Body of pancreas (tissue), 4 donors: ENCODE results near the gene CTSK. TPM values are rescaled to one million over a fixed set of nuclear protein-coding genes. Genes with fewer than 3 reads are reported as not detected.
"Not testable (repeated sequence)": the region's sequence is repeated elsewhere in the genome, so short reads cannot be mapped to it uniquely, and the experiment has no call there.

Source experiments
- ATAC-seq: fragments of 150-250 bp; one replicate; pipeline ENCODE4 v1.9.1; 2016
- DNase-seq, 4 donors: peaks; one replicate each; pipeline ENCODE4 v3.0.0-alpha.2; 2019
- H3K27ac ChIP-seq, 4 donors: fragments of 200-600 bp; sonication (generic); 1 replicate in 3 of 4; 2 replicates in 1 of 4; pipeline versions ENCODE4 v1.5.1 to v1.6.1; 2016 to 2019; ENCODE audit warnings: mild to moderate bottlenecking in 1 of 4, mixed read lengths in 1 of 4, moderate library complexity in 1 of 4
- H3K27me3 ChIP-seq, 2 donors: fragments of 200-600 bp; sonication (generic); one replicate each; pipeline ENCODE4 v1.6.0; 2016; ENCODE audit warnings: mild to moderate bottlenecking in 1 of 2
- H3K36me3 ChIP-seq, 2 donors: fragments of 200-600 bp; sonication (generic); replicated peaks in 1 of 2; 2 replicates each; pipeline ENCODE4 v1.5.1; 2016; ENCODE audit warnings: low read depth in 2 of 2; ENCODE audit not compliant: insufficient read depth in 1 of 2
- H3K4me1 ChIP-seq: fragments of 200-600 bp; sonication (generic); one replicate; pipeline ENCODE4 v1.6.0; 2016
- H3K4me3 ChIP-seq, 2 donors: fragments of 200-600 bp; sonication (generic); 1 replicate in 1 of 2; 2 replicates in 1 of 2; pipeline ENCODE4 v1.5.1; 2016 to 2019
- H3K9me3 ChIP-seq, 3 donors: fragments of 200-600 bp; sonication (generic); 1 replicate in 2 of 3; 2 replicates in 1 of 3; pipeline ENCODE4 v1.5.1; 2016
- POLR2A ChIP-seq, 3 donors: fragments of 450-650 bp; IDR thresholded peaks; one replicate each; pipeline ENCODE4 v1.6.1; 2016; ENCODE audit warnings: antibody characterized with exemption in 3 of 3, mild to moderate bottlenecking in 2 of 3
- WGBS, 2 donors: methylation state at CpG; one replicate each; pipeline ENCODE4 v1.1.5; 2017; 5-methylcytosine and 5-hydroxymethylcytosine counted together
- intact Hi-C: fragments of 100-400 bp; cut with DNase I; formaldehyde crosslinking; loops from one replicate; pipeline ENCODE4 v1.15.1; 2023
- total RNA-seq, 2 donors: library from RNA; depleted of rRNA; stranded (reverse); fragments of >200 nt; gene quantifications; one replicate each; pipeline ENCODE4 v1.1.0, GENCODE V29; 2016
- TF ChIP-seq, protein P1 (sequence below), 7 experiments: fragments of 450-650 bp in 4 of 7; fragments of 200-600 bp in 3 of 7; sonication (generic) in 3 of 7; IDR thresholded peaks; one replicate each; pipeline ENCODE4 v1.5.1; 2016 to 2019; ENCODE audit warnings: antibody characterized with exemption in 7 of 7

CTSK gene
- total RNA-seq, 2 donors from 2014 or later = 11.9 to 18.4 TPM

DNA sequence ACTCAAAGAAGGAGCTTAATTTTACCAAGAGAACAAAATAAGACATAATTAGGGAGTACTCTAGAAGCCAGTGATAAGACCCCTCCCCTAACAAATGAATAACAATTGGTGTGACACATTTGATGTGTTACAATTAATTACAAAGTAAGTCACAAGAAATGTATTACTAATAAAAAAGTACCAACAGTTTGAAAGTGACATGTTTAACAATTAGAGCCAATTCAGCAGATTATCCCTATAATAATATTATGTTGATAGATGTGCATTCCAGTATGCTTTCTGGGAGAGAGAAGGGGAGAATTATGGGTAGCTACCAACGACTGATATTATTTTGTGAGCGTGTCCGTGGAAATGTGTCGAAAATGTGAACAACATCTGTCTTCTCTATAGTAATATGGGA, 19.1 kb downstream of the CTSK start:
- TF ChIP-seq, protein P1, sequence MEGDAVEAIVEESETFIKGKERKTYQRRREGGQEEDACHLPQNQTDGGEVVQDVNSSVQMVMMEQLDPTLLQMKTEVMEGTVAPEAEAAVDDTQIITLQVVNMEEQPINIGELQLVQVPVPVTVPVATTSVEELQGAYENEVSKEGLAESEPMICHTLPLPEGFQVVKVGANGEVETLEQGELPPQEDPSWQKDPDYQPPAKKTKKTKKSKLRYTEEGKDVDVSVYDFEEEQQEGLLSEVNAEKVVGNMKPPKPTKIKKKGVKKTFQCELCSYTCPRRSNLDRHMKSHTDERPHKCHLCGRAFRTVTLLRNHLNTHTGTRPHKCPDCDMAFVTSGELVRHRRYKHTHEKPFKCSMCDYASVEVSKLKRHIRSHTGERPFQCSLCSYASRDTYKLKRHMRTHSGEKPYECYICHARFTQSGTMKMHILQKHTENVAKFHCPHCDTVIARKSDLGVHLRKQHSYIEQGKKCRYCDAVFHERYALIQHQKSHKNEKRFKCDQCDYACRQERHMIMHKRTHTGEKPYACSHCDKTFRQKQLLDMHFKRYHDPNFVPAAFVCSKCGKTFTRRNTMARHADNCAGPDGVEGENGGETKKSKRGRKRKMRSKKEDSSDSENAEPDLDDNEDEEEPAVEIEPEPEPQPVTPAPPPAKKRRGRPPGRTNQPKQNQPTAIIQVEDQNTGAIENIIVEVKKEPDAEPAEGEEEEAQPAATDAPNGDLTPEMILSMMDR (IDR thresholded peaks at IDR 0.05) = no peak
- no peak for TF ChIP-seq POLR2A (IDR thresholded peaks at IDR 0.05)
- H3K27me3 ChIP-seq = no peaks in the 10 kb centered on the region
- ATAC-seq = no peak
- DNase-seq = no peak
- no peaks in the 10 kb centered on the region for H3K36me3 ChIP-seq
- no peak overlapping the region for H3K4me3 ChIP-seq
- H3K27ac ChIP-seq = no peak overlapping the region
- intact Hi-C loops = no loop called here
- no peaks in the 10 kb centered on the region for H3K9me3 ChIP-seq
- WGBS, 2 donors = 81 to 85% methylated on average over 4 of the region's 4 CpGs
- H3K4me1 ChIP-seq = no peaks in the 10 kb centered on the region

DNA sequence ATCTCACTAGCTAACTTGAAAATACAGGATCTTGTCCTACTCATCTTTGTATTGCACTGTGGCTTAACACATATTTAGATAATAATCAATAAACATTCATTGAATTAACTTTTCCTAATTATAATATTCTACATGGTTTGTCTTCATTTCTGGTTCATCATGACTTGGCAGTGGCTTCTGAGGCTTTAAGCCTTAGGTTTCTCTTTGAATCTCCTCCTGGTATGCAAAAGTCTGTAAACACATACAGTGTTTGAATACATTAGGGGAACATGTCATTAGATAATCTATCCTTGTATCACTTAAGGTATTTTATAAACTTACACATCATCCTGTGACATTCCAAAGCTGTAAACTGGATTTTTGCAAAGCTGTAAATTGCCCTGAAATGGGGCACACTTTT, 20.6 kb downstream of the CTSK start:
- H3K27me3 ChIP-seq = no peaks in the 10 kb centered on the region
- H3K4me3 ChIP-seq = no peak overlapping the region
- H3K4me1 ChIP-seq = no peaks in the 10 kb centered on the region
- no peak for DNase-seq
- no peak for ATAC-seq
- H3K27ac ChIP-seq = no peak overlapping the region
- H3K9me3 ChIP-seq = no peaks in the 10 kb centered on the region
- TF ChIP-seq, protein P1 (IDR thresholded peaks at IDR 0.05) = no peak
- TF ChIP-seq POLR2A (IDR thresholded peaks at IDR 0.05) = no peak
- H3K36me3 ChIP-seq = no peaks in the 10 kb centered on the region
- intact Hi-C loops = no loop called here

DNA sequence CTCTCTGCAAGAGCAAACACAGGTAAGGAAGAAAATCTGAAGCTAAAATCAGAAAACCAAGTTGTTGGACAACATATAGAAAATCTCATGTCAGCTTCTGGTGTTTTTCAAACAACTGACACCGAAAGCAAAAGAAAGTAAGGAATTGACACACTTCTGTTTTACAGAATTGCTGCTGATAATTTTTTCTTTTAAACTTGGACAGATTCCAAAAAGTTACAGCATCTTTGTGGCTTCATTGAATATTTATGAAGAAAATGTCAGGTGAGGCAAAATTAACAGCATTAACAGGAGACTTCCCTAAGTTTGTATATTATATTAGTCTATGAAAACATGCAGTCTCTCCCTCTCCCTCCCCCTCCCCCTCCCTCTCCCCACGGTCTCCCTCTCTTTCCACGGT, 27.6 kb downstream of the CTSK start:
- H3K27ac ChIP-seq = no peak overlapping the region
- TF ChIP-seq, protein P1 (IDR thresholded peaks at IDR 0.05) = no peak
- no peak for TF ChIP-seq POLR2A (IDR thresholded peaks at IDR 0.05)

DNA sequence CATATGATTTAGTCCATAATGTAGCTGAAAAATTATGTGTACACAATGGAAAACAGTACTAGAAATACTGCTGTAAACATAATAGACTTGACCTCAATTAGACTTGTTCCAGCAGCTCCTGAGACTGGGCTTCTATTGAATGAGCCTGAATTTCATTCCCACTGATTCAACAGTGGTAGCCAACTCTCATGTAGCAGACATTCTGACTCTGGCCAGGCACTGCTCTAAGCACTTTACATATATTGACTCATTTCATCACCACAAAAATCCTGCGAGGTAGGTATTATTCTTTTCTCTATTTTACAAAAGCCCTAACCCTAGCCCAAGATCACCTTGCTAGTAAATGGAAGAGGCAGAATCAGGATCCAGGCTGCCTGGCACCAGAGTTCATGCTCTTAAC, 29.7 kb downstream of the CTSK start:
- no peaks in the 10 kb centered on the region for H3K36me3 ChIP-seq
- ATAC-seq (no peak), DNase-seq (no peak)
- intact Hi-C loops = no loop called here
- H3K9me3 ChIP-seq = no peaks in the 10 kb centered on the region
- TF ChIP-seq, protein P1 (IDR thresholded peaks at IDR 0.05) = no peak
- no peak for TF ChIP-seq POLR2A (IDR thresholded peaks at IDR 0.05)
- no peak overlapping the region for H3K4me3 ChIP-seq
- H3K27ac ChIP-seq = no peak overlapping the region
- H3K4me1 ChIP-seq = no peaks in the 10 kb centered on the region
- H3K27me3 ChIP-seq = no peaks in the 10 kb centered on the region
- 88 to 93% methylated on average over 1 of the region's 1 CpG for WGBS, 2 donors

More for the DNA sequence above, 27.6 kb downstream of the CTSK start:
- intact Hi-C loops = no loop called here
- Histone ChIP-seq H3K36me3 (no peaks in the 10 kb centered on the region), H3K4me3 (no peak overlapping the region), H3K9me3 (no peaks in the 10 kb centered on the region), H3K4me1 (no peaks in the 10 kb centered on the region), H3K27me3 (no peaks in the 10 kb centered on the region)
- 86 to 92% methylated on average over 3 of the region's 3 CpGs for WGBS, 2 donors
- DNase-seq (no peak), ATAC-seq (no peak)

DNA sequence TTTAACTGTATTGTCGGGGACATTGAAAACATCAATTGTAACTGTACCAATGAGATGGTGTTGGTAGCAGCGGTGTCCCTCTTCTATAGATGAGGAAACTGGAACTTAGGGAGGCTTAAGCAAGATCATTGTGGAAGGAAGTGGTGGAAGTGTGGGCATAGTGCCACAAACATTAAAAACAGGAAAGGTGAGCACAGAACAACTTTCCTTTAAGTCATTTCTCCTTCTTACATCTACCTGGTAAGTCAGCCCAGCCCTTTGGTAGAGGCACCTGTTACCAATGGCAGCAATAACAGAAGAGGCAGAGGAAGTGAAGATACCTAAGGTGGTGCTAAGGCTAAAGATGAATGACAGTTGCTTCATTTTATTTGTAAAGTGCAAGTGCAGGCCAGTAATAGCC, 30.5 kb downstream of the CTSK start:
- intact Hi-C loops = no loop called here
- DNase-seq (no peak), ATAC-seq (no peak)
- no peak overlapping the region for H3K4me3 ChIP-seq
- no peaks in the 10 kb centered on the region for H3K27me3 ChIP-seq
- H3K27ac ChIP-seq = no peak overlapping the region
- no peaks in the 10 kb centered on the region for H3K9me3 ChIP-seq
- H3K4me1 ChIP-seq = no peaks in the 10 kb centered on the region
- 83 to 91% methylated on average over 2 of the region's 2 CpGs for WGBS, 2 donors
- TF ChIP-seq, protein P1 (IDR thresholded peaks at IDR 0.05) = no peak
- no peak for TF ChIP-seq POLR2A (IDR thresholded peaks at IDR 0.05)
- H3K36me3 ChIP-seq = no peaks in the 10 kb centered on the region

DNA sequence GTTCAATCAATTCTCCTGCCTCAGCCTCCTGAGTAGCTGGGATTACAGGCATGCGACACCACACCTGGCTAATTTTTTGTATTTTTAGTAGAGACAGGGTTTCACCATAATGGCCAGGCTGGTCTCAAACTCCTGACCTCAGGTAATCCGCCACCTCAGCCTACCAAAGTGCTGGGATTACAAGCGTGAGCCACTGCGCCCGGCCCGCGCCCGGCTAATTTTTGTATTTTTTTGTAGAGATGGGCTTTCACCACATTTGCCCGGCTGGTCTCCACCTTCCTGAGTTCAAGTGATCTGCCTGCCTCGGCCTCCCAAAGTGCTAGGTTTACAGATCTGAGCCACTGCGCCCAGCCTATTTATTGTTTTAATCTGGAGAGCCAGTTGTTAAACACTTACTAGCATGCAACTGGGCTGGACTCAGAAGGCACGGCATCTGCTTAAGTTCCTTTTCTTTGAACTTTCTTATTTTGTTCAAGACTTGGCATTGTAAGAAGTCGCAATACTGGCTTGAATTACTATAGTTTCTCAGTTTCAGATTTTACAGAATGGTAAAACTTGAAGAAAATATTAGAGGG, 32.0 kb downstream of the CTSK start:
- WGBS, 2 donors = 87 to 95% methylated on average over 13 of the region's 13 CpGs

More for the DNA sequence above, 32.0 kb downstream of the CTSK start:
- ATAC-seq, H3K27me3 ChIP-seq, H3K27ac ChIP-seq, H3K36me3 ChIP-seq, H3K4me3 ChIP-seq, H3K4me1 ChIP-seq, H3K9me3 ChIP-seq, intact Hi-C loops, DNase-seq: not testable (repeated sequence)
